HAP-1 (cell line): Measurements from ENCODE around the gene SNAPC4.

ENCODE experiments used
- DNase-seq, 2 experiments: peaks; one replicate each; pipeline ENCODE4 v3.0.0-alpha.2; 2016 to 2020; ENCODE audit warnings: low spot score in 2 of 2
- H3K27me3 ChIP-seq: fragments of 250-450 bp; sonication (Bioruptor Pico); 2 replicates; pipeline ENCODE4 v1.5.1; 2020; ENCODE audit warnings: low read depth, mild to moderate bottlenecking, moderate library complexity
- H3K36me3 ChIP-seq: fragments of 250-450 bp; sonication (Bioruptor Pico); replicated peaks from 2 replicates; pipeline ENCODE4 v1.5.1; 2020; ENCODE audit warnings: mild to moderate bottlenecking
- H3K4me1 ChIP-seq: fragments of 250-450 bp; sonication (Bioruptor Pico); 2 replicates; pipeline ENCODE4 v1.5.1; 2020; ENCODE audit warnings: mild to moderate bottlenecking
- H3K4me3 ChIP-seq: fragments of 250-450 bp; sonication (Bioruptor Pico); 2 replicates; pipeline ENCODE4 v1.5.1; 2020; ENCODE audit warnings: mild to moderate bottlenecking, moderate library complexity
- H3K9me3 ChIP-seq: fragments of 250-450 bp; sonication (Bioruptor Pico); 2 replicates; pipeline ENCODE4 v1.5.1; 2020; ENCODE audit warnings: mild to moderate bottlenecking, moderate library complexity
- in situ Hi-C: fragments of 300-500 bp; cut with MboI; formaldehyde crosslinking; loops from 3 replicates; pipeline ENCODE4 v1.14.3; 2020; ENCODE audit warnings: low sequenced_read_pairs, inconsistent platforms, mixed read lengths

The SNAPC4 gene, protein sequence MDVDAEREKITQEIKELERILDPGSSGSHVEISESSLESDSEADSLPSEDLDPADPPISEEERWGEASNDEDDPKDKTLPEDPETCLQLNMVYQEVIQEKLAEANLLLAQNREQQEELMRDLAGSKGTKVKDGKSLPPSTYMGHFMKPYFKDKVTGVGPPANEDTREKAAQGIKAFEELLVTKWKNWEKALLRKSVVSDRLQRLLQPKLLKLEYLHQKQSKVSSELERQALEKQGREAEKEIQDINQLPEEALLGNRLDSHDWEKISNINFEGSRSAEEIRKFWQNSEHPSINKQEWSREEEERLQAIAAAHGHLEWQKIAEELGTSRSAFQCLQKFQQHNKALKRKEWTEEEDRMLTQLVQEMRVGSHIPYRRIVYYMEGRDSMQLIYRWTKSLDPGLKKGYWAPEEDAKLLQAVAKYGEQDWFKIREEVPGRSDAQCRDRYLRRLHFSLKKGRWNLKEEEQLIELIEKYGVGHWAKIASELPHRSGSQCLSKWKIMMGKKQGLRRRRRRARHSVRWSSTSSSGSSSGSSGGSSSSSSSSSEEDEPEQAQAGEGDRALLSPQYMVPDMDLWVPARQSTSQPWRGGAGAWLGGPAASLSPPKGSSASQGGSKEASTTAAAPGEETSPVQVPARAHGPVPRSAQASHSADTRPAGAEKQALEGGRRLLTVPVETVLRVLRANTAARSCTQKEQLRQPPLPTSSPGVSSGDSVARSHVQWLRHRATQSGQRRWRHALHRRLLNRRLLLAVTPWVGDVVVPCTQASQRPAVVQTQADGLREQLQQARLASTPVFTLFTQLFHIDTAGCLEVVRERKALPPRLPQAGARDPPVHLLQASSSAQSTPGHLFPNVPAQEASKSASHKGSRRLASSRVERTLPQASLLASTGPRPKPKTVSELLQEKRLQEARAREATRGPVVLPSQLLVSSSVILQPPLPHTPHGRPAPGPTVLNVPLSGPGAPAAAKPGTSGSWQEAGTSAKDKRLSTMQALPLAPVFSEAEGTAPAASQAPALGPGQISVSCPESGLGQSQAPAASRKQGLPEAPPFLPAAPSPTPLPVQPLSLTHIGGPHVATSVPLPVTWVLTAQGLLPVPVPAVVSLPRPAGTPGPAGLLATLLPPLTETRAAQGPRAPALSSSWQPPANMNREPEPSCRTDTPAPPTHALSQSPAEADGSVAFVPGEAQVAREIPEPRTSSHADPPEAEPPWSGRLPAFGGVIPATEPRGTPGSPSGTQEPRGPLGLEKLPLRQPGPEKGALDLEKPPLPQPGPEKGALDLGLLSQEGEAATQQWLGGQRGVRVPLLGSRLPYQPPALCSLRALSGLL (N-terminal part only)

DNA sequence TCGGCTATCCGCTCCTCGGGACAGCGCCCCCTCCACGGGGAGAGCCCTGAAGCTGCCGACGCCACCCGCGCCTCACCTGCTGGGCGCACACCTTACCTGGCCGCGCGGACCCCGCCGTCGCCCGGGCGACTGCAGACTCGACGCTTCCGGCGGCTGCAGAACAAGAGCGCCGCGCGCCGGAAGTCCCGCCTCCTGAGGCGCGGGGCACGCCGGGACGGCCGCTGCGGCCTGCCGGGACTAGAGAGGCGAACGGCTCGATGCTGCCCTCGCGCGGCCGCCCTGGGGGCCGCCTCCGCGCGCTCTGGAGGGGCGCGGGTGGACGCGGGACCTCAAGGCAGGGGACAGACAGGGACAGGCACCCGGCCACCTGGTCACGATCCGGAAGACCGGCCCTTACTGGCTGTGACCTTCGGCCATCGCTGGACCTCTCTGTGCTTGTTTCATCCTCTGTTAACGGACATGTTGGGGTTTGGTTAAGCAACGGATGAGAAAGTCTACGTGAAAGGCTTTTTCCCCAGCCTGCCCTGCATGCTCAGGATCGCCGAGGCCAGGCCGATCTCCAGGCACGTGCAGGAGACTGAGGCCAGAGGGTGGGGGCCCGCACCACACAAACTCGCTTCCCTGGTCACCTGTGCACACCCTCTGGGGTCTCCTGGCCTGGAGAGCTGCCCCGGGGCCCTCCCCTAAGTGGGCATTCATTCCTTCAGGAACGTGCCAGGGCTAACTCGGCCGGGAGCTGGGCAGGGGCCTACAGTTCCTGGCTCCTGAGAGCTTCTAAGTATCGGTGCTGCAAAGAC lies at the start of gene SNAPC4:
Gene SNAPC4, minus strand, starts transcription at position 133 of the 797 bp plus-strand sequence. CDS start 1,742 bp downstream, outside the sequence.
- peaks cover 9% of the 10 kb centered on the region; the same call in 1 of the 2 replicates for H3K4me1 ChIP-seq
- no peaks in the 10 kb centered on the region for H3K9me3 ChIP-seq
- peak; percentile 80 to 91 for DNase-seq
- H3K4me3 ChIP-seq, result peak within 1 kb of the TSS; percentile 82
- H3K36me3 ChIP-seq, result peaks cover 56% of the 10 kb centered on the region
- no peaks in the 10 kb centered on the region for H3K27me3 ChIP-seq
- in situ Hi-C loops, result no loop called here

DNA sequence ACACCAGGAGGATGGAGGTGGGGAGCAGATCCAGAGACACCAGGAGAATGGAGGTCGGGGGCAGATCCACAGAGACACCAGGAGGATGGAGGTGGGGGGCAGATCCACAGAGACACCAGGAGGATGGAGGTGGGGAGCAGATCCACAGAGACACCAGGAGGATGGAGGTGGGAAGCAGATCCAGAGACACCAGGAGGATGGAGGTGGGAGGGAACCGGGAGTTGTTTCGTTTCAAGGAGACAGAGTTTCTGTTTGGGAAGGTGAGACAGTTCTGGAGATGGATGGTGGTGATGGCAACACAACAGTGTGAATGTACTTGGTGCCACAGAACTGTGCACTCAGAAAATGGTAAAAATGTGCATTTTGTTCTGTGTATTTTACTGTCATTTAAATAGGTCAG lies 48.7 kb upstream of the SNAPC4 start:
- Histone ChIP-seq H3K4me3 (no peak overlapping the region), H3K36me3 (peaks cover 74% of the 10 kb centered on the region), H3K27me3 (no peaks in the 10 kb centered on the region), H3K4me1 (no peaks in the 10 kb centered on the region), H3K9me3 (no peaks in the 10 kb centered on the region)
- DNase-seq, result no peak
- in situ Hi-C loops, result no loop called here

DNA sequence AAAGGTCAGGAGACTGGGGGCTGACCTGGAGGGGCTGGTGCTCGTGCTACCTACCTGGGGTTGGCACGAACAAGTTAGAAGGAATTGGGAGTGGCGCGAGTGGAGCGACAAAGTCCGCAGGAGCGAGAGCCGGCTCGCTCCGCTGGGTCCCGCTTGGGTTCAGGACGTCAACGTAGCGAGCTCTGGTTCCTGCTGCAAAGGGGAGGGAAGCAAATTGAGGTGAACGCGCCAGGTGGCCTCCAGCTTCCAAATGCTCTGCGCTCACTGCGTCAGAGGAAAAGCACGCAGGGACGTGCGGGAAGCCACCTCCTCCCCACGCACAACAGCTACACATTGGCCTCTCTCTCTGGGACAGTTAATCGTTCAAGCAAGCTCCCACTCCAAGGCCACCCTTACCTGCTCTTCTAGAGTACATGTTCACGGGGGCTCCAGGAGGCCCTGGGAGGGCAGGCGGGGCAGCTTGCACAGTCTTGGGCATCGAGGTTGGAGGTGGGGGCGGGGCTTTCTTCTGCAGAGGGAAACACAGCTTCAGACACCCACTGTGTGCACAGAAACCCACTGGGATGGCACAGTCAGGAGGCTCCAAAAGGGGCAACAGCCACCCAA lies 47.3 kb upstream of the SNAPC4 start:
- Histone ChIP-seq H3K27me3 (no peaks in the 10 kb centered on the region), H3K9me3 (no peaks in the 10 kb centered on the region), H3K4me3 (no peak overlapping the region), H3K4me1 (no peaks in the 10 kb centered on the region), H3K36me3 (peaks cover 78% of the 10 kb centered on the region)
- in situ Hi-C loops, result no loop called here
- DNase-seq, result no peak

DNA sequence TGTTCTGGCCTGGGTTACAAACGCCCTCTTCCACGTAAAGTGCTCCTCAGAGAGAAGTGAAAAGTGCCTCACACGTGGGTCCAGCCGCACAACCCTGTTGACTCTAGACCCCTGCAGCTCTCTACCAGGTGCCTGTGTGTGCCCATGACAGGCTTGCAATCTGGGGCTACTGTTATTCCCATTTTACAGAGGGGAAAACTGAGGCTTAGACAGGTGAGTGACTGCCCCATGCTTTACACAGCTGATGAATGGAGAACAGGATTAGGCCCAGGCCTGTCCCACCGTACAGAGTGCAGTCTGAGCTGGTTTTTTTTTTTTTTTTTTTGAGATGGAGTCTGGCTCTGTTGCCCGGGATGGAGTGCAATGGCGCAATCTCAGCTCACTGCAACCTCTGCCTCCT lies 45.8 kb upstream of the SNAPC4 start:
- DNase-seq, result no peak
- H3K27me3 ChIP-seq, result no peaks in the 10 kb centered on the region
- peaks cover 78% of the 10 kb centered on the region for H3K36me3 ChIP-seq
- no peaks in the 10 kb centered on the region for H3K4me1 ChIP-seq
- no peaks in the 10 kb centered on the region for H3K9me3 ChIP-seq
- in situ Hi-C loops, result no loop called here
- H3K4me3 ChIP-seq, result no peak overlapping the region

DNA sequence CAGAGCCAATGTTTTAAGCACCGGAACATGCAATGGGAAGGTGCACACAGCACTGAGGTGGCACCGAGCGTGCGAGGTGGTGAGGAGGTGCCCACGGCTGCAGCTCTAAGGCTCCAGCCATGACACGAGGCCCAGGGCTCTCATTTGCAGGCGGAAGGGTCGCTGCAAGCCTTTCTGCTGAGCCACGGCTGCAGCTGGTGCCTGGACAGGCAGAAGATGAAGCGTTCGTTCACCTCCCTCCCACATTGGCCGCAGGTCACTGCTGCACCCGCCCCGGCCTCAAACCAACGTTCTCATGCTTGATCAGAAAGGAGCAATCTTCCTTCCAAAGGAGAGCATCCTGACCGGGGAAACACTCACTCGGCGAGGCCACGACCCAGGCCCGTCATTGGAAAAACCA lies 44.1 kb upstream of the SNAPC4 start:
- in situ Hi-C loops, result no loop called here
- Histone ChIP-seq H3K4me3 (no peak overlapping the region), H3K4me1 (peaks cover 3% of the 10 kb centered on the region), H3K9me3 (no peaks in the 10 kb centered on the region), H3K27me3 (no peaks in the 10 kb centered on the region), H3K36me3 (peaks cover 69% of the 10 kb centered on the region)
- no peak for DNase-seq

DNA sequence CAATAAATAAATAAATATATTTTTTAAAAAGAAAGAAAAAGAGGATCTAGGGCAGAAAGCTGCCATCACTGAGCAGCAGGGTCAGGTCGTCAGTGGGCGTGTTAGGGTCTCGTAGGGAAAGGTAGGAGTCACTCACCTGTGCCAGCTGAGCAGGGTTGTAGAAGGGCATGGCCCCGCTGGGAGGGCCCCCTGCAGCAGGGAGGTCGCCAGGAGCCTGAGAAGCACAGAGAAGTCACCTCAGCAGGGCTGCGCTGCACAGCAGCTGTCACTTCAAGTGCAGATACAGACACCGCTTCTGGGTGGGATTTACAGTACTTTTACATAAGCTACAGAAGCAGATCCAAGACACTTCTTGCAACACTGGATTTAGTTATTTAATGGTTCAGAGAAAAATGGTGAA lies 43.7 kb upstream of the SNAPC4 start:
- Histone ChIP-seq H3K36me3 (peaks cover 66% of the 10 kb centered on the region), H3K4me3 (no peak overlapping the region), H3K4me1 (peaks cover 3% of the 10 kb centered on the region), H3K9me3 (no peaks in the 10 kb centered on the region), H3K27me3 (no peaks in the 10 kb centered on the region)
- DNase-seq, result no peak
- in situ Hi-C loops, result no loop called here

DNA sequence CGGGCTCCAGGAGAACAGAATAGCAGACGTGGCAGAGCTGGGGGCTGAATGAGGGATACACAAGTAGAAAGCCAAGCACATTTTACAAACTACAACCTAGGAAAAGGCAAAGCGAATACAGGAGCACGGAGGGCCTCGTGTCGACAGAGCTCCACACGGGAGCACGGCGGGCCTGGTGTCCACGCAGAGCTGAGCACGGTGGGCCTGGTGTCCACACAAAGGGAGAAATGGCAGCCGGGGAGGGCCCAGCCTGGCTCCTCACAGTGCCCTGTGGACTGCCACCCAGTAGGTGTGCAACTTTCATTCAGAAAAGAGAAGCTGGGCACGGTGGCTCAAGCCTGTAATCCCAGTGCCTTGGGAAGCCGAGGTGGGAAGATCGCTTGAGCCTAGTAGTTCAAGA lies 43.1 kb upstream of the SNAPC4 start:
- Histone ChIP-seq H3K4me1 (peaks cover 3% of the 10 kb centered on the region), H3K9me3 (no peaks in the 10 kb centered on the region), H3K36me3 (peaks cover 66% of the 10 kb centered on the region), H3K27me3 (no peaks in the 10 kb centered on the region), H3K4me3 (no peak overlapping the region)
- in situ Hi-C loops, result no loop called here
- DNase-seq, result no peak

DNA sequence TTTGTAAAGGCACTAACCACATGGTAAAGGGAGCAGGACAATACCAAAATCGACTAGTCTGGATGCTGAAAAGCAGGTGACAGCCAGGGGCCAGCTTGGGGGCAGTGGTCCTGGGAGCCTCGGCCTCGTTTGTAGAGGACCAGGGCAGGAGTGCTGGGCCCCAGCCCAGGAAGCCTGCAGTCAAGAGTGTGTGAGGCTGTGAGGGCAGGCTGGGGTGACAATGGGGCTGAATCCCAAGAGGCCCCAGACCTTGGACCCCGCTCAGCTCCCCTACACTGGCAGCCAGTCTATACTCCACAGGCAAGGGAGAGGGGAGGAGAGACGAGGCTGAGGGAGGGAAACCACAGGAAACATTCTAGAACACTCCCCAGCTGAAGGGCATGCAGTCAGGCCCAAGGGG lies 42.3 kb upstream of the SNAPC4 start:
- H3K27me3 ChIP-seq, result no peaks in the 10 kb centered on the region
- in situ Hi-C loops, result no loop called here
- no peaks in the 10 kb centered on the region for H3K9me3 ChIP-seq
- H3K4me3 ChIP-seq, result no peak overlapping the region
- no peak for DNase-seq
- peaks cover 64% of the 10 kb centered on the region for H3K36me3 ChIP-seq
- H3K4me1 ChIP-seq, result peaks cover 9% of the 10 kb centered on the region

DNA sequence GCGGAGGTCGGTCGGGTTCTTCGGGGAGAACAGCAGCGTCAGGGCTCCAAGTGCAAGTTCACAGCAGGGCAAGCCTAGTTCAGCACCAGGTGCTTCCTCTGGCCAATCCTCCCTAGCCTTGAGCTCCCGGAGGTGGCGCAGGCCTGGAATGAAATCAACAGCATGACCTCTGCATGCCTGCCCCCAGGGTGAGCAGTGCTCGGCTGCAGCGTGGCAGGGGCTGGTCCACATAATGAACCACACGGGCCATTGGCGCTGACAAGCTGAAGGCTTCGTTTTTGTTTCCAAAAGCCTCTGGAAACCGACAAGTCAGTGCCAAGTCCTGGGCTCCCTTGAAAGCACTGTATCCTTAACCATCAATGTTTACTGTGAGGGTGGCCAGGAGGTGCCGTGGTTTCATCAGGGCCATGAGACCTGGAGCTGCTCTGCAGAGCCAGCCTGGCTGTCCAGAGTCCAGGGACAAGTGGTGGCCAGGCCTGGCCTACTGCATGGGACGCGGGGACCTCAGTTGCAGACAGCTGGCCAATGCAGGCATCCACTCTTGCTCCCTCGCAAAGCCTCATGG lies 41.8 kb upstream of the SNAPC4 start:
- in situ Hi-C loops, result no loop called here
- Histone ChIP-seq H3K27me3 (no peaks in the 10 kb centered on the region), H3K9me3 (no peaks in the 10 kb centered on the region), H3K36me3 (peaks cover 59% of the 10 kb centered on the region), H3K4me1 (peaks cover 12% of the 10 kb centered on the region), H3K4me3 (no peak overlapping the region)
- no peak for DNase-seq

DNA sequence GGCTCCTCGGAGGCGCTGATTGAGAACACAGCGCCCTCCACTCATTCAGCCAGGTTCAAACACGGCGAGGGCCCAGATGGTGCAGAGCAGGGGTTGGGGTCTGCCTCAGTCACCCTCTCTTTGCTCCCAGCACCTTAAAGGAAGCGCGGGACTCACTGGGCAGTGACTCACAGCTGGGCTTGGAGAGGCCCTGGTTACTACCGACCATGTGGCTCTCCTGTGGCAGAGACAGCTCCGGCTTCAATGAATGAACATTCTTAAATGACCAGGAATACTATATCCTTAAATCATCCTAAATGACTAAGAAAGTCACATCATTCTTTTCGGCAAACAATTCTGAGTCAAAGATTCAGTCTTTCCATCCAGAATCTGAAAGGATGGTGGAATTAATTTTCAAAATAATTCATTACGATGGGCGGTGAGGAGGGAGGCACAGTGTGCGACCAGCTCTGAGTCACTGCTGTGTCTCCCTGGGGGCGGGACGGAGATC lies 41.3 kb upstream of the SNAPC4 start:
- no peaks in the 10 kb centered on the region for H3K27me3 ChIP-seq
- in situ Hi-C loops, result no loop called here
- H3K36me3 ChIP-seq, result peaks cover 56% of the 10 kb centered on the region
- H3K4me3 ChIP-seq, result no peak overlapping the region
- no peaks in the 10 kb centered on the region for H3K9me3 ChIP-seq
- DNase-seq, result no peak
- H3K4me1 ChIP-seq, result peaks cover 12% of the 10 kb centered on the region

DNA sequence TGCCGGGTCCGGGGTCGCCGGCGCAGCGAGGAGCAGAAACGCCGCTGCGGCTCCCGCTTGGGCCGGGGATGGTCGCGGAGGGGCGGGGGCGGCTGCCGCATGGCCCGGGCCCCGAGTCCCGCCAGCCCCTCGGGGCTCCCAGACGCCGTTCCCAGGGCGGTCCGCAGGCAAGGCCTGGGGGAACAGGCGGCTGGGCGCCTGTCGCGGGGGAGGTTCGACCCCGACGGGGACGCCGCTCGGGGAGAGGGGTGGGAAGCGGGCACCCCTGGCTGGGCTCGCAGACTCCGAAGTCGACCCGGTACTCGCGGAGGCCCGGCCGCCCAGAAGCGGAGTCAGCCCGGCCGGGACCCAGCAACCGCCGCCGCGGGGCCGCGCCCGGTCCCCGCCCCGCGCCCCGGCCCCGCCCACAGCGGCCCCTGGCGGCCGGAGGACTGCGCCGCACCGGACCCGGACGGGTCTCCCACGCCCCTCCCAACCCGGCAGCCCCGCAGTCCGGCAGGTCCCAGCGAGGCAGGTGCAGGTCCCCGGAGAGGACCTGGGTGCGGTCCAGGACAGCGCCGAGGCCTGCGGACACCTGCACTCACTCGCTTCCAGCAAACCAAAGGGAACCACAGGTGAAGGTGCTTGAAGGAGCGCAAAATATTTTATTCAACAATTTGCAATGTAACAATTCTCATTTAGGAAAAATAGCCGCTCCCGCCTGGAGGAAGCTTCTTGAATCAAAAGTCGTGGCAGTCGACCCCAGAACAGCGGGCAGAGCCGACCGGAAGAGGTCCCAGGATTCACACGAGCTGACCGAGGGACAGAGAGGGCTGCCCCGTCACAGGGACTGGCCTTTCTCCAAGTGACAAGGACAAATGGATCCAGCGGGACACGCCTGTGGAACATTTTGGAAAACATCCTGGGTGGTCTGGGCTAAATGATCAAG lies 39.8 kb upstream of the SNAPC4 start, which contains the start of gene INPP5E:
Gene INPP5E, minus strand, starts transcription at position 365 of the 928 bp plus-strand sequence. CDS start 426 bp downstream, outside the sequence.
- peaks cover 12% of the 10 kb centered on the region for H3K4me1 ChIP-seq
- no peaks in the 10 kb centered on the region for H3K27me3 ChIP-seq
- peak; percentile 45 to 87 for DNase-seq
- H3K4me3 ChIP-seq, result peak within 1 kb of the TSS; percentile 67
- peaks cover 43% of the 10 kb centered on the region for H3K36me3 ChIP-seq
- no peaks in the 10 kb centered on the region for H3K9me3 ChIP-seq
- in situ Hi-C loops, result no loop called here
